Fibroblast of upper back skin (primary cell): ENCODE measurements around the gene COL1A1.

Experiments used
- DNase-seq: peaks from one replicate; pipeline ENCODE4 v3.0.0-alpha.2; 2013

COL1A1 gene

DNA sequence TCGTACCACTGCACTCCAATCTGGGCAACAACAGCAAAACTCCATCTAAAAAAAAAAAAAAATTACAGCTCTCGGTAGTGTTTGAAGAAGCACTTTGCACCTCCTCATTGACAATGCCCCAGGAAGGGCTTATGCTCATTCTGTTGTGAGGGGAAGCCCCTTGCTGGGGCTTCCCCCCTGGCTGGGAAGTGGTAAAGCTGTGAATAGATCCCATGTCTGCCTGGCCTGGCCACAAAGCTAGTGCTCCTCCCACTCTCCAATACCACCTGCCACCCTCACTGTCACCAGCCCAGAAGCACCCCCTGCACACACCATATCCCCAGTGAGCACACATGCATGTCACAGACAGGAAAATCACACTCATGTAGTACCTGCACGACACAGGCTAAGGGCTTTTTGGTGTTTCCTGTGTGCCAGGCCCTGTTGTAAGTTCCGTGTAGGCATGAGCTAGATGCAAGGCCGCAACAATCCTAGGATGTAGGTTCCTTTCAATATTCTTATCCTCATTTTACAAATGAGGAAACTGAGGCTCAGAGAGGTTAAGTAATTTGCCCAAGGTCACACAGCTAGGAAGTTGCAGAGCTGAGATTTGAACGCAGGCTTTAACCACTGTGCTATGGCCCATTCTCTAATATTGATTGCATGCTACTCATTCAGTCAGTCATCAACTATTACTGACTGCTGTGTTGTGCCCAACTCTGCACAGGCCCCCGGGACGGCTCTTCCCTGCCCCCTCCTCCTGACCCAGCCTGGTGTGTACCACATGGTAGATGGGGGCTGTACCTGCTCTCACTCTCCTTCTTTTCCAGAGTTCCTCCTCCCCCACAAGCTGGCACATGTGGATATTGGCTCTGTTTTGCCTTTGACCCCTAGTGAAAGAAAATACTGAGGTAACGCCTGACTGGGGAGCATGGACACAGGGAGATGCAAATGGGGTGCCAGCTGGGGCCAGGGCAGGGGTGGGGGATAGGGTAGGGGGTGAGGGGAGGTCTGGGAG lies 11.9 kb upstream of the COL1A1 start:
- DNase-seq, result peak; percentile 28

DNA sequence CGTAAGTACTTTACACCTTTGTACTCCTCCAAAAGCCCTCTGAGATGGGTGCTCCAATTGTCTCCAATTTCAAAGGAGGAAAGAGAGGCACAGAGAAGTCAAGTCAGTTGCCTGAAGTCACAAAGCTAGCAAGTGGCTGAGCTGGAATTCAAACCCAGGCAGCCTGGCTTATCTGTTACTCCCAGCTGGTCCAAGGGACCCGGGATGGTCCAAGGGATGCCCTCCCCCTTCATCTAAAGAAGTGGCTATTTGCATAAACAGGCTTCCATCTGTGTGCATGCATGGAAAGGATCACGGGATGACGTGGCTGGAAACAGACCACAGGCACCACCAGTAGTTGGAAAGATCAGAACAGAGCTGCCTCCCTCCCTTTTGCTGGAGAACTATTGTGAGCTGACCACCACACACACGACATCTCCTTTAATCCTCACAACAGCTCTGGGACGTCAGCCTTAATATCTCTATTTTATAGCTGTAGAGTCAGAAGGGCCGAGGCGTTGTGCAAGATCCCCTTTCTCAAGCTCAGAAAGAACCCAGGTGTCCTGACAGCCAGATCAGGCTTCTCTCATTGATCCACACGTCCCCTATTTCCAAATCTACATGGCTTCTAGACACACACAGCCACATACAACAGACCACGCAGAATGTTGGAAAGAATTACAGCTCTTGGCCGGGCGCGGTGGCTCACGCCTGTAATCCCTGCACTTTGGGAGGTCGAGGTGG lies 10.9 kb upstream of the COL1A1 start:
- peak; percentile 90 for DNase-seq

DNA sequence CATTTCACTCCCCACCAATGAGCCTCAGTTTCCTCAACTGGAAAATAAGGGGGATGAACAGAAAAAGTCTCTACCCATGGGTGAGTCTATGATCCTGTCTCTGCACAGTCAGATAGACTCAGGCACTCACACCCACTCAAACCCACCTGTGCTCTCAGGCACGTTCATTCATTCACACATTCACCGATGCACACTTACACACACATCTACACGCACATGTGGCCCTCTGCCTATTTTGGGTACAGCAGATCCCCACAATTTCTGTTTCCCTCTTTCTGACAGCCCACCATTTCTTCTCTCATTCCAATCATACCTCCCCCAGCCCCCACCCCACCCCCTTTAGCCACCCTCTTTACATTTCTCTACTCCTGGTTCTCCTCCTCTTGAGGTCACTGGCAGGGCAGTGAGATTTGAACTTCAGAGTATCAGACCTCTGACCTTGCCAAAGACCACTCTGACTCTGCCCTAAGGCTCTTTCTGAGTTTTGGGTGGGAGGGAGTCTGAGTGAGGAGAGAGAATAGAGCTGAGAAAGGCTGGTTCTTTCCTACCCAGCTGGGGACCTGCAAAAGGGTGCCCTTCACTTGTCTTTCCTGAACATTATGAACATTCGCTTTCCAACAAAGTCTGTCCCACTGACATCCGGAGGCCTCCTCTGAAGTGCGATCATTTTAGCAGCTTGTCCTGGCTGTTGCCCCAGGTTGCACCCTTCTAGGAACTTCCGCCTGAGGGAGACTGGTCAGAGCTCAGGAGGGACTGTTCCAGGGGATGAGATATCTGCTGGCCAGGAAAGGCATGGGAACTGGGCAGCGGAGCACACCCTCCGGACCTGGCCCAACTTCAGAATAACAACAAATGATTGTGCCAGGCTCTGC lies 10.1 kb upstream of the COL1A1 start:
- peak; percentile 29 for DNase-seq

DNA sequence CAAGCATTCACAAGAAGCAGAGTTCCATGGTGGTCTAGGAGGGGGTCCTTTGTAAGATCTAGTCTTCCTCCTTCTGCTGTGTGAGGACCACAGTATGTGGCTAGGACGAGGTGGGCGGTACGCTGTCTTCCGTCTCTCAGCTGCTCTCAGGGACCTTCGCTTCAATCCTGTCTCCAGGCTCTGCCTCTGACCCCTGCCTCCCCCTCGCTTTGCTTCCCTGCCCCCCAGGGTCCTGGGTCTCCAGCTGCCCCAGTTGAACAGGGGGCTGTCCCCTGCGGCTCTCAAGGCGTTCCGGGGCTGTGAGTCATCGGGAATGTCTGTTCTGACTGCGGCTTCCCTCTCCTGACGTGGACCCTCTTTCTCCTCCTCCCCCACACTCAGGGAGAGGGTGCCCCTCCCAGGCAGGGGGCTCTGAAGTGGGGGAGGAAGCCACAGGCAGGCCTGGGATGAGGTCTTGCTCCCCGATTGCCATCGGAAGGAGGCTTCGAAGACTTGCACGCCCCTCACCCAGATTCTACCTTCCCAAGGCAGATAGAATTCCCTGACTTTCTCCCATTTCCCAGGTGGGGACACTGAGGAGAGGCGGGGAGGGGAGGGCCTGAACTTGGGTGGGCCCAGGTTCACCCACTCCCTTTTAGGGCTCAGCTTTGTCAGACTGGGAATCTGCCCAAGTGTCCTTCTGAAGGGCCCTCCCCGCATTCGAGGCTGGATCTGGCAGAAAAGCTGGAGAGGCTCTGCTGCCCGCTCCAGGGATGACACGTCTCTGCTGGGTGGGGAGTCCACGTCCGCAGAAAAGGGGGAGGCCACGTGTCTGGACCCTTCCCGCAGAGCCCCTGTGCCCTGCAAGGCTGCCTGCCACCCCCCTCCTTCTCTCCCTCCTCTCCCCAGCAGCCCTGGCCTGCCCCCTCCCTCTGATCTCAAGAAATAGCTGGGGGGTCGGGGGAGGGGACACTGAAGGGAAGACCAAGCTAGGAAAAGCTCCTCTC lies 9.1 kb upstream of the COL1A1 start:
- peak; percentile 100 for DNase-seq

- peak; percentile 100 for DNase-seq
Observed at GRCh38 chr17:50209472-50210239, 8.2 kb upstream of the COL1A1 start.

GRCh38 chr17:50209133-50209471 lies 7.7 kb upstream of the COL1A1 start:
- no peak for DNase-seq

- no peak for DNase-seq
Observed at GRCh38 chr17:50208611-50209061, 7.2 kb upstream of the COL1A1 start.

DNA sequence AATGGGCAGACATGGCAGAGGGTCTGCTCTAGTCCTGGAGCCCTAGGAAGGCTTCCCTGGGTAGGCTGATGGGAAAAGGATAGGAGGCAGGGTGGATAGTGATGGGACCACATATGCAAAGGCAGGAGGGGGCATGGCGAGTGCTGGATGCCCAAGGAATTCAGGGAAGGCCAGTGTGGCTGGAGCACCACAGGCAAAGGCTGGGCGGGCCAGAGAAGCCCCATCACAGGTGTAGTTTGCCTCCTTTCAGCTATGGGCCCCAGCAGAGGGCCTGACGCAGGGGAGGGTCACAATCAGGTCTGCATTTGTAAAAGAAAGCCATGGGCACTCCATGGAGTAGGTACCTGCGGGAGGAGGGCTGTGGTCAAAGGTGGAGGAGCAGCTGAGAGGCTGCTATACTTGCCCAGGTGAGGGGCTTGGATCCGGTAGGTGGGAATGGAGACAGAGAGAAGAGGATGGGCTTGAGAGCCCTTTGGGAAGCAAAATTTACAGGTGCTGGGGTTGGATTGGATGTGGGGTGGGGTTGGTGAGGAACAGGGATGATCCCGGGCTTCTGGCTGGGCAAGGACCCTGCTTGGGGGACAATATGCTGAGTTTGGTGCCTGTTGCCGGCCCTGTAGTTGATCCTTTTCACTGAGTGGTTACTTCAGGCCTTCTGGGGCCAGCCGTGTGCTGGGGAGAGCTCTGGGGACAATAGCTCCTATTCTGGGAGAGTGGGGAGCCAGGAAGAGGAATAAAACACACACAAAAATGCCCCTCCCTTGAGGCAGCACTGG lies 6.5 kb upstream of the COL1A1 start:
- DNase-seq, result no peak

DNA sequence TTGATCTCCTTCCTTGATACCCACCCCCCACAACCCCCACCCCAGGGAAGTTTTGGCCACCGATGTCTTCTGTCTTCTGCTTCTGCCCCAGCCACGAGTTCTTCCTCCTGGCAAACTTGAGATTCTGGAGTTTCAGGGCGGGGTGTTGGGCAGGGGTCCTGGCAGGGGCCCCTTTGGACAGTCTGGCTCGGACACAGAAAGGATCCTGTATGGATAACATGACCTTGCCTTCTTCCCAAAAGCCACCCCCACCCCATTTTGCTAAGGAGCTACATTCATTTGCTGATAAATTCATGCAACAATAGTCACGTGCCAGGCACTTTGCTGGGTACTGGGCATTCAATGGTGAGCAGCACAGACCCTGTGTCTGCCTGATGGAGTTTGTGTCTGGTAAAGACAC lies 5.9 kb upstream of the COL1A1 start:
- no peak for DNase-seq

GRCh38 chr17:50206604-50207293 lies 5.3 kb upstream of the COL1A1 start:
- peak; percentile 73 for DNase-seq

GRCh38 chr17:50205963-50206505 lies 4.6 kb upstream of the COL1A1 start:
- DNase-seq, result no peak

- DNase-seq, result peak; percentile 36
Observed at GRCh38 chr17:50205111-50205962, 3.9 kb upstream of the COL1A1 start.

GRCh38 chr17:50204431-50204830 lies 3.0 kb upstream of the COL1A1 start:
- DNase-seq, result no peak

- DNase-seq, result peak; percentile 100
Observed at GRCh38 chr17:50203604-50204345, 2.3 kb upstream of the COL1A1 start.

GRCh38 chr17:50203086-50203485 lies 1.7 kb upstream of the COL1A1 start:
- DNase-seq, result peak; percentile 94

DNA sequence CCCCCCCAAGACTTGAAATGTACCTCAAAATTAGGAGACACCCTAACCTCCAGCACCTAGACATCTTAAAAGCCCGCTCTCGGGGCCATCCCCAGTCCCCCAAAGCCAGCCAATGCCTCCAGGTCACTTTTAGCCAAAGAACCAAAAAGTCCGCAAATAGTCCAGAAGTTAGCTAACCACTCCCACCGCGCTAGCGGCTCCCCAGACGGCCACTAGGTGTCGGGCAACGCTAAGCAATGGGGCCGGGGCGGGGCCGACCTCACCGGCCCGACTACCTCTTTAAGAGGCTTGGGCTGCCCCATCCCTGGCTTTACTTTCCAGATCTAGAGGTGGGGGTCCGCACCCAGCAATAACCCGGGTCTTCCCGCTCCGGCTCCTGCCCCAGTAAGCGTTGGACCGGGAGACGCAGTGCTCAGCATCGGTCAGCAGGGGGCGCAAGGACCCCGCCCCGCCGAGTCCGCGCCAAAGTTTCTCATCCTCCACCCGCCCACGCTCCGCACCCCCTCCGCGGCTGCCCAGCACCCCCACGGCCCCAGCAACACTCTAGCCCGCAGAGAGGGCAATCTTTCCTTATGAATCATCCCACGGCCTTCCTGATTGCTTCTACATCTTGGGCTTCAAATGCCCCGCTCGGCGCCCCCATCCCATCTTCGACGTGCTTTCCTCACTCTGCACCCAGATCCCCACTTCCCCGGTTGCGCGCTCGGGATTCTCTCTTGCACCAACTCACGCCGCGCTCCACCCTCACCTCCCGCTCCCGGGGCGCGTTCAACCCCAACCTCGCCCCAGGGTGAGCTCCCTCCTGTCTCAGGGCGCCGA lies 765 bp downstream of the COL1A1 start:
- DNase-seq, result no peak
